ENCODE measurements around the gene HMMR. TPM values are rescaled to one million over a fixed set of nuclear protein-coding genes. Genes with fewer than 3 reads are reported as not detected.
"Not testable (repeated sequence)": the region's sequence is repeated elsewhere in the genome, so short reads cannot be mapped to it uniquely, and the experiment has no call there.

Gene HMMR
- total RNA-seq = 1 to 10 TPM in 1 of 3 donors, under 1 TPM in 1, not detected in 1; 0.15 to 3.5 TPM

GRCh38 chr5:163460562-163461171 is at the start of gene HMMR:
TSS of gene HMMR (plus strand) at chr5:163460632. CDS start at chr5:163460693, 61 bp downstream.
- TF ChIP-seq POLR2AphosphoS5 (IDR thresholded peaks at IDR 0.05) (no peak), POLR2A (IDR thresholded peaks at IDR 0.05) (no peak)
- TF ChIP-seq, protein P1, sequence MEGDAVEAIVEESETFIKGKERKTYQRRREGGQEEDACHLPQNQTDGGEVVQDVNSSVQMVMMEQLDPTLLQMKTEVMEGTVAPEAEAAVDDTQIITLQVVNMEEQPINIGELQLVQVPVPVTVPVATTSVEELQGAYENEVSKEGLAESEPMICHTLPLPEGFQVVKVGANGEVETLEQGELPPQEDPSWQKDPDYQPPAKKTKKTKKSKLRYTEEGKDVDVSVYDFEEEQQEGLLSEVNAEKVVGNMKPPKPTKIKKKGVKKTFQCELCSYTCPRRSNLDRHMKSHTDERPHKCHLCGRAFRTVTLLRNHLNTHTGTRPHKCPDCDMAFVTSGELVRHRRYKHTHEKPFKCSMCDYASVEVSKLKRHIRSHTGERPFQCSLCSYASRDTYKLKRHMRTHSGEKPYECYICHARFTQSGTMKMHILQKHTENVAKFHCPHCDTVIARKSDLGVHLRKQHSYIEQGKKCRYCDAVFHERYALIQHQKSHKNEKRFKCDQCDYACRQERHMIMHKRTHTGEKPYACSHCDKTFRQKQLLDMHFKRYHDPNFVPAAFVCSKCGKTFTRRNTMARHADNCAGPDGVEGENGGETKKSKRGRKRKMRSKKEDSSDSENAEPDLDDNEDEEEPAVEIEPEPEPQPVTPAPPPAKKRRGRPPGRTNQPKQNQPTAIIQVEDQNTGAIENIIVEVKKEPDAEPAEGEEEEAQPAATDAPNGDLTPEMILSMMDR (IDR thresholded peaks at IDR 0.05) = no peak
- Histone ChIP-seq H3K27me3 (no peaks in the 10 kb centered on the region), H3K4me3 (peak within 1 kb of the TSS; percentile 68 to 93 (median 69)), H3K36me3 (no peaks in the 10 kb centered on the region), H3K27ac (peak within 1 kb of the TSS; percentile 95 to 97), H3K4me1 (peaks cover 0 to 5% of the 10 kb centered on the region in 2 donors), H3K9me3 (no peaks in the 10 kb centered on the region)
- no peak for DNase-seq (ENCODE audit: low spot score in 2 of 2)
- intact Hi-C loops (cut with DNase I; ENCODE audit: low total_unique reads) = no loop called here

- not testable (repeated sequence) for H3K27ac ChIP-seq
These were observed 44.8 kb upstream of the HMMR start for GRCh38 chr5:163415673-163416072.

GRCh38 chr5:163424836-163425235 is 35.6 kb upstream of the HMMR start:
- Histone ChIP-seq H3K27me3 (no peaks in the 10 kb centered on the region), H3K36me3 (no peaks in the 10 kb centered on the region), H3K4me3 (no peak overlapping the region), H3K4me1 (no peaks in the 10 kb centered on the region), H3K9me3 (no peaks in the 10 kb centered on the region), H3K27ac (no peak overlapping the region)
- DNase-seq (ENCODE audit: low spot score in 2 of 2) = no peak
- TF ChIP-seq, protein P1 (IDR thresholded peaks at IDR 0.05) = no peak
- TF ChIP-seq POLR2AphosphoS5 (IDR thresholded peaks at IDR 0.05) = no peak
- TF ChIP-seq POLR2A (IDR thresholded peaks at IDR 0.05) = no peak
- intact Hi-C loops (cut with DNase I; ENCODE audit: low total_unique reads) = no loop called here

More at GRCh38 chr5:163415673-163416072, 44.8 kb upstream of the HMMR start:
- H3K9me3 ChIP-seq; intact Hi-C loops (cut with DNase I; ENCODE audit: low total_unique reads); H3K27me3 ChIP-seq; H3K4me1 ChIP-seq; H3K36me3 ChIP-seq; DNase-seq (ENCODE audit: low spot score in 2 of 2); H3K4me3 ChIP-seq: not testable (repeated sequence)

GRCh38 chr5:163426128-163426527 is 34.3 kb upstream of the HMMR start:
- H3K4me1 ChIP-seq = not testable (repeated sequence)

GRCh38 chr5:163432544-163432943 is 27.9 kb upstream of the HMMR start:
- Histone ChIP-seq H3K27me3 (no peaks in the 10 kb centered on the region), H3K4me1 (no peaks in the 10 kb centered on the region), H3K27ac (no peak overlapping the region), H3K4me3 (no peak overlapping the region), H3K36me3 (no peaks in the 10 kb centered on the region), H3K9me3 (no peaks in the 10 kb centered on the region)
- intact Hi-C loops (cut with DNase I; ENCODE audit: low total_unique reads) = no loop called here
- no peak for DNase-seq (ENCODE audit: low spot score in 2 of 2)
- no peak for TF ChIP-seq POLR2A (IDR thresholded peaks at IDR 0.05)
- TF ChIP-seq POLR2AphosphoS5 (IDR thresholded peaks at IDR 0.05) = no peak
- TF ChIP-seq, protein P1 (IDR thresholded peaks at IDR 0.05) = no peak

More at GRCh38 chr5:163426128-163426527, 34.3 kb upstream of the HMMR start:
- intact Hi-C loops (cut with DNase I; ENCODE audit: low total_unique reads); H3K27me3 ChIP-seq; H3K27ac ChIP-seq; DNase-seq (ENCODE audit: low spot score in 2 of 2); H3K9me3 ChIP-seq; H3K4me3 ChIP-seq; H3K36me3 ChIP-seq: not testable (repeated sequence)

DNA sequence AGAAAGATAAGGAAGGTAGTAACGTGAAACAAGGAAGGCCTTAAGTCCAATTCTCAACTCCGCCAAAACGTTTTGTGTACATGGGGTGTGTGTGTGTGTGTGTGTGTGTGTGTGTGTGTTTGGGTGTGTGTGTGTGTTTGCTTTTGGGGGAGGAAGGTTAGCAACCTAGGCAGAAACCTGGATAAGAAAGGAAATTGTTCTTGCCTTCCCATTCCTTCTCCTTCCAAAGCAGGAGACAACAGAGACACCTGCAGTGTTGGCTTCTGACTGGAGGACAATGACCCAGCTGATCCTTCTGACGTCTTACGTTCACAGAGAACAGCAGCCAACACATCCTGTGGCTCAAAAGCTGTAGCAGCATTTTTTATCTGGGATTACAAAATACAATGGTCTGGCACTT is 27.2 kb upstream of the HMMR start:
- Histone ChIP-seq H3K9me3 (no peaks in the 10 kb centered on the region), H3K4me3 (no peak overlapping the region), H3K27me3 (no peaks in the 10 kb centered on the region), H3K36me3 (no peaks in the 10 kb centered on the region), H3K4me1 (no peaks in the 10 kb centered on the region), H3K27ac (no peak overlapping the region)
- no peak for DNase-seq (ENCODE audit: low spot score in 2 of 2)
- intact Hi-C loops (cut with DNase I; ENCODE audit: low total_unique reads) = no loop called here
- TF ChIP-seq, protein P1 (IDR thresholded peaks at IDR 0.05) = no peak
- no peak for TF ChIP-seq POLR2A (IDR thresholded peaks at IDR 0.05)
- no peak for TF ChIP-seq POLR2AphosphoS5 (IDR thresholded peaks at IDR 0.05)

Measured in breast epithelium (tissue), 4 donors.